Fibroblast of peridontal ligament (primary cell): ENCODE results near the gene KCTD15.
"Not testable (repeated sequence)": the region's sequence is repeated elsewhere in the genome, so short reads cannot be mapped to it uniquely, and the experiment has no call there.

Source experiments
- DNase-seq: peaks from one replicate; pipeline ENCODE4 v3.0.0-alpha.2; 2010; ENCODE audit errors: extremely low read depth

Gene KCTD15

DNA sequence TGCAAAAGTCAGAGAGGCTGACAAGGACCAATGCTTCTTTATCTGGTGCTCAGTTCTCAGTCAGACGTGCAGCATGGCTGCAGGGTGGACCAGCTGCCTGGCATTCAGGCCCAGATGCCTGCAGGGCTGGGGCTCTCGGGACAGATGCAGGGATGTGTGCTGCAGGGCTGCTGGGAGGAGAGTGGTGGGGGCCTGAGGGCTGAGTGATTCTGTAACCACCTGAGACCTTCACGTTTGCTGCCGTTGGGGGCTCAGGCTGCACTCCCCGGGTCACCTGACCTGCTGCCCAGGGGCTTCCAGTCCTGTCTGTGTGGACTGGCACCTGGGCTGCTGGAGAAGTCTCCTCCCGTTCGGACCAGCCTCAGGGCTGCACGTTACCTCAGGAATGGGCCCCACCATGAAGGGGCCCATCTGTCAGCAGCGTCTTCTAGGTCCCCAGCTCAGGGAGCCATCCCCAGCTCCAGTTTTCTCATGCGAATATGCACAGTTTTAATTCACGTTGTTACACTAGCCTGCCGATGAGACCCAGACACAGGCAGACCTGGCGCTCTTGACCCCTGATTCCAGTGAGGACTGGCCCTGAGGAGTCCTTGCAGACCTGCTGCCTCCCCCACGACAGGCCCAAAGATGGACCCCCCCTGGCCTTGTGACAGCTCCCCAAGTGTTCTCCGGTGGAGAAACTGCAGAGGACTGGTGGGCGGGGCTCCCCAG, 16.9 kb downstream of the KCTD15 start:
- no peak for DNase-seq

DNA sequence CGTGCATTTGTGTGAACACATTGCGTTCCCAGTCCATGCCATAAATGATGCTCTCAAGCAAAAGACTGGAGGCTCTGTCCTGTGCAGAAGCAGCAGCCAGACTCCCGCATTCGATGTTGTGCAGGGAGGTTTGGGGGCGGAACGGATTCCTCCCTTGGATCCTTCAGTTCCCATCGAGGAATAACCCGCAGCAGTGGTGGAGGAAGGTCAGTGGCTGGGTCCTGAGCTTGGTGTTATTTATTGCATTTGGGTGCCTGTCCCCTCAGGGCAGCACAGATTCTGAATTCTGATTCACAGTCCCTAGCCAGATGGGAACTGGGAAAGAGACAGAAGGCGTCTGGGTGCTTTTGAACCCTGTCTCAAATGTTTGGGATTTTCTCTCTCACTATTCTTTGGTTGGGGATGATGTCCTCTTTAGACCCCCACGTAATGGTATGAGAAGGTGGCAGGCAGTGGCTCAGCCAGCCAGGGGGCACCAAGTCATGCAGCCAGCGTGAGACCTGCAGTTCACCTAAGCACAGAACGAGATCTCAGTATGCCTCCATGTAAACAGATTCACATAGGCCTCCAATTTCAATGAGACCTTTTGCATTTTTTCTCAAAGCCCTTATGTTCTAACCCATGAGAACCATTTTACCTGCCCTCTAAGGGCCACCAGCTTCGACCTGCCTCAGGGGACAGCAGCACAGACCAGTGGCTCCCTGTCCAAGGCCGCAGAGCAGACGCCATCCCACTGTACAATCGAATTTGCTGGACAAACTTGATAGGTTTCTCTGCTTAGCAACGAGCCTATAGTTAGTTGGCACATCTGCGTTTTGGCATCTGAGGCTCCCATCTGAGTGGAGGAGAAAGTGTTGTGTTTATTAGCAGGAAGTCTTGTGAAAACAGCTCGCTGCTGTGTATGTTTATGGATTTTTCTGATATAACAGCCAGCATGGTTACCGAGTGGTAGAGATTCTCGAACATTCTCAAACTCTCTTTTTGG, 17.8 kb downstream of the KCTD15 start:
- no peak for DNase-seq

GRCh38 chr19:33815380-33816340, 19.0 kb downstream of the KCTD15 start:
- peak; percentile 34 for DNase-seq

DNA sequence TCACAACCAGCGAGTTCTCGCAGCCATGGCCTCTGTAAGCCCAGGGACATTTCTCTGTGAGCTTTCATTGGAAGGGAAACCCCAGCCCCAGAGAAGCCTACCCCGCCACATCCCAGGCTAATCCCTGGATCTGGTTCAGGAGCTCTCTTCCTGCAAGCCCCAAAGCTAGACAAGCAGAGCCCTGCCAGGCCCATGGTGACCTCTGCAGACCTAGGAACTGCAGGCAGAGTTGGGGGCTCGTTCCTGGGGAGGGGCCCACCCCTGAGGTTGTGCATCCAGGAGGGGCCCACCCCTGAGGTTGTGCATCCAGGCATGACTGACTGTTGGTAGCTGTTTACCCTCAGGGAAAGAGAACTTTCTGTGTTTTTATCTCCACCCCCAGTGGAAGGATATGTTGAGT, 21.7 kb downstream of the KCTD15 start:
- no peak for DNase-seq

DNA sequence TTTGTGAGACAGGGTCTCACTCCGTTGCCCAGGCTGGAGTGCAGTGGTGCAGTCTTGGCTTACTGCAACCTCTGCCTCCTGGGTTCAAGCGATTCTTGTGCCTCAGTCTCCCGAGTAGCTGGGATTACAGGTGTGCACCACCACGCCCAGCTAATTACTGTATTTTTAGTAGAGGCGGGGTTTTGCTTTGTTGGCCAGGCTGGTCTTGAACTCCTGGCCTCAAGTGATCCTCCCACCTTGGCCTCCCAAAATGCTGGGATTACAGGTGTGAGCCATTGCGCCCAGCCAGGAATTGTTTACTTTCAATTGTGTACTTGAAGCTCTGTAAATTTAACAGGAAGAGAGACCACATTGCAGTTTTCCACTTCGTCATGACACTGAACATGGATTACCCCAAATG, 22.4 kb downstream of the KCTD15 start:
- not testable (repeated sequence) for DNase-seq

- no peak for DNase-seq
Measured at GRCh38 chr19:33819506-33819879, 22.8 kb downstream of the KCTD15 start.

DNA sequence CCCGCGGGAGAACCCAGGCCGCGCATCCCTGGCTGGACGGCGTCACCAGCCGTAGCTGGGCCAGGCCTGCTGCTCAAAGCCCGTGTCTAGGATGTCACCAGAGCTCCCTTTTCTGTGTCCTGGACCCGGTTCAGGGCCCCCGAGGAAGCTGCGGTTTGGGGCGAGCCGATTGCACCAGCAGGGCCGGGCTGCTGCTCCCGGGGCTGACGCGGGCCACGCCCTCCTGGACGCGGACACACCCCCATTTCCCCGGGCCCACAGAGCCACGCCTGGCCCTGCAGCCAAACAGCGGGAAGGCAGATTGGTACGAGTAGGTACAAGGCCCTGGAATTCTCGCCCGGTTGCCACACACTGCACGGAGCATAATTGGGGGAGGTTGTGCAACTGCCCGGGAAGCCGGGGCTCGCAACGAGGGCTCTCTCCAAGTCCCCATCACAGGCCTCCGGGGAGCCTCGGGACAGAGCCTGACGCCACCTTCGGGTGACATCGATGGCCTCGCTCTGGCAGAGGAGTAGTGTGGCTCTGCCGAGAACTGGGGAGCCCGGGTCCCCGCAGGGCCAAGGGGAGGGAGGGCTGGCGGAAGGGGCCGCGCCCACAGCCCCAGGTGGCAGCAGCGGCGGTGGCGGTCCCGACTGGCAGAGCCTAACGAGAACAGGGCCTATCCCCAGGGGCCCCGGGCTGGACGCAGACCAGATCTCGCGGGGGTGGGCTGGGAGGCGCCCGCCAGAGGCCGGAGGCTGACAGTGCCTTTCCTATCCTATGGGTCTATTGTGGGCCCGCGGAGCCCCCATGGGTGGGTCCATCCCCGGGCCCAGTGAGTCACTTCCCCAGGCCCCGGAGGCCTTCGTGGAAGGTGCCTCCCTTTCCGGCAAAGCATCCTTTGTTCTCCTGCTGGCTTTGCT, 23.5 kb downstream of the KCTD15 start:
- peak; percentile 48 for DNase-seq

DNA sequence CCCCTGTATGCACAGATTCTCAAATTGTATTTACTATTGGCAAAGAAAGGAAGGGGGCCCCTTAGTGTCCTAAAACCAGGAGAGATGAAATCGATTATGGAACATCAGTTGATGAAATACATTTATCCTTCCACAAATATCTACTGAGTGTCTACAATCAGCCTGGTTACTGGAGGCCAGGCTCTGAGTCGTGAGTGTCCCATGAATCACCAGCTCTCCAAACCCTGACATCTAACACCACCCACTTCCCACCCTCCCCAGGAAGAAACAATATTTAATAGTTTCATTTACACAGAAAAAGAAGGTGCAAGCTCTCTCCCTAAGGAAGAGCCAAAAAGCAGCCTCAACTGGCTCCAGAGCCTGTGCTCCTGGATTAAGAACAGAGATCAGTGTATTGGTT, 25.2 kb downstream of the KCTD15 start:
- no peak for DNase-seq

DNA sequence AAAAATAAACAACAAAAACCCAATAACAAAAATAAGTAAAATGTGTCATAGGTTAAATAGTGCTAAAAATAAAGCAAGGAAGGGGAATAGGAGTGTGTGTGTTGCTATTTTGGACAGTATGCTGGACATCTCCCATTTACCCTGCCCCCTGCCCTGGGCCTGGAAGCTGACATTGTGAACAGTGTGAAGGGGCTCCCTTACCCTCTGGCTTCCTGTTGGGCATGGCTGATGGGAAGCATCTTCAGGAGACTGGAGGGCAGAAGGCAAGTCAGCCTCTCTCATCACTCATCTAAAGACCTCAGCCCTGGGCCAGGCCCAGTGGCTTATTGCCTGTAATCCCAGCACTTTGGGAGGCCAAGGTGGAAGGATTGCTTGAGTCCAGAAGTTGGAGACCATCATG, 26.7 kb downstream of the KCTD15 start:
- no peak for DNase-seq

DNA sequence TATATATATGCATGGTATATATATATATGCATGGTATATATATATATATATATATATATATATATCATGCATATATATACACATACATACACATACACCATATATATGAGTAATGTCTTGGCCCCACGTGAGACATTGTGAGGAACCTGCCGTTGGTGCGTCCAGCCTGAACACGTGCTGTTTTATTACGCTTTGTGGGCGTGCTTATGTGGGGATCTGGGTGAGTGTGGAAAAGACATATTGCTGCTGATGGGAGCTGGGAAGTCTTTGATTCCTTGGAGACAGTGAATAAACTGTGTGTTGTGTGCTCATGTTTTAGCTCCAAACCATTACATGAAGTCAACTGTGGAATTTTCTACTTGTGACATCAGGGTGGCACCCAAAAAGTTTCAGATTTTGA, 28.9 kb downstream of the KCTD15 start:
- DNase-seq: no peak

- no peak for DNase-seq
Measured at GRCh38 chr19:33826521-33826920, 29.9 kb downstream of the KCTD15 start.

DNA sequence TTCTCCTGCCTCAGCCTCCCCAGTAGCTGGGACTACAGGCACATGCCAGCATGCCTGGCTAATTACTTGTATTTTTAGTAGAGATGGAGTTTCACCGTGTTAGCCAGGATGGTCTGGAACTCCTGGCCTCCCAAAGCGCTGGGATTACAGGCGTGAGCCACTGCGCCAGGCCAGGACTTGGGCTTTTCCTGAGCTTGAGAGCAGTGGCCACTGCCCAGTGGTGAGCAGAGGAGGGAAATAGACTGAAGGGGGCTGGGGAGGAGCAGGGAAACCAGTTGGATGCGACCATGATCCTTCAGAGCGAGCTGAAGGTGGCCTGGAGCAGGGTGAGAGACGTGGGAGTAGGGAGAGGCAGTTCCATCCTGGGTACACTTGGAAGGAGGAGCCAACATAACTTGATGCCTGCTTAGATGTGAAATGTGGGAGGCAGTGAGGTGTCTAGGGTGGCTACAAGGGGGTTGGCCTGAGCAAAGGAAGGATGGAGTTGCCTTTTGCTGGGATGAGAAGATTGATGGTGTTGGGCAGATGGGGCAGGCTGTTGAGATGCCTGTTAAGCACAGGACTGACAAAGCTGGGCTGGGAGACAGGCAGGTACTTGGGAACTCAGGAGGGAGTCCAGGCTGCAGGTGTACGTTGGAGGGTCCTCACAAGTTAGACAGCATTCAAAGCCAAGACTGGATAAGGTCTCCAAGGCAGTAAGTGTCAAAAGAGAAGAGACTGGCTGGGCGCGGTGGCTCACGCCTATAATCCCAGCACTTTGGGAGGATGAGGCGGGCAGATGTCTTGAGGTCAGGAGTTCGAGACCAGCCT, 31.8 kb downstream of the KCTD15 start:
- no peak for DNase-seq

DNA sequence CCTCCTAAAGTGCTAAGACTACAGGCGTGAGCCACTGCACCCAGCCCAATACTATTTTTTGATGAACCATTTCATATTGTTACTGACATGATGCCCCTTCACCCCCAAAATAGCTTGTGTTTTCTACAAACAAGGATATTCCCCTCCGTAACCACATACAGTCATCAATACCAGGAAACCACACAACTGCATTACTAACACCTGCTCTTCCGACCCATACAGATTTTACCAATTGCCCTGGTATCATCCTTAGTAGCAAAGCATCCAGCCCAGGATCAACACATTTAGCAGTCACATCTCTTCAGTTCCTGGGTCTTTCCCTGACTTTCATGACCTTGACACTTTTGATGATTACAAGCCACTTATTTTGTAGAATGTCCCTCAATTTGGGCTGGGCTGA, 33.6 kb downstream of the KCTD15 start:
- DNase-seq: no peak

GRCh38 chr19:33831825-33832224, 35.2 kb downstream of the KCTD15 start:
- no peak for DNase-seq

DNA sequence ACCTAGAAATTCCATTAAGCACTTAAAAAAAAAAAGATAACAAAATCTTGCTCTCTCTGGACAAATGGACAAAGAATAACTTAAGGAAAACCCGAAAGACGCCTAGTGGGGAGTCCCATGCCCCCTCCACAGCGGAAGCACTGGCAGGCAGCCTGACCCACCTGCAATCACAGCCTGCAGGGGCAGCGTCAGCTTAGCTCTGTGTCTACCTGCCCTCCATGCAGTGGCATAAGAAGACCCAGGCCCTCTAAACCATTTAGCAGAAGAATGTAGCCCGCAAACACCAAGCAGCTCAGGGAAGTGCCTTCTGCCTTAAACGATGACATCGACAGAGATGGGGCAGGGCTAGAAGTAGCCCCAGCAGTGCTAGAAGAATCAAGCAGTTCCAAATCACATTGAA, 36.0 kb downstream of the KCTD15 start:
- DNase-seq: no peak

DNA sequence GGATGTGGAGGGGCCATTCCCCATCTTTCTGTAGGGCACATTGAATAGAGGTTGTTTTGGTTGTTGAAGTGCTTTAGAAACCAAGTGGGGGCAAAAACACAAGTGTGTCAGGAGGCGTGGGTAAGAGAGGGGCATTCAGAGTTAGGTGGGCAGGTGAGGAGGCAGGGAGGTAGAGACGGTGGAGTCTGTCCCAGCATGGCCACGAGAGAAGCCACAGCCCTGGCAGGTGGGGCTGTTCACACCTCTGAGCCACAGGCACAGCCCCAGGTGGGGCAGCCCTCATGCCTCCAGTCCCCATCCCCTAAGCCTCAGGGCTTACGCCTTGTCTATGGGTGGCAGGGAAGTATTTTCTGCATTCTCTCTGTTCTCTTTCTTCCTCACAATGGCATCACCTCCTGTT, 43.7 kb downstream of the KCTD15 start:
- no peak for DNase-seq

GRCh38 chr19:33840783-33841182, 44.1 kb downstream of the KCTD15 start:
- DNase-seq: no peak

DNA sequence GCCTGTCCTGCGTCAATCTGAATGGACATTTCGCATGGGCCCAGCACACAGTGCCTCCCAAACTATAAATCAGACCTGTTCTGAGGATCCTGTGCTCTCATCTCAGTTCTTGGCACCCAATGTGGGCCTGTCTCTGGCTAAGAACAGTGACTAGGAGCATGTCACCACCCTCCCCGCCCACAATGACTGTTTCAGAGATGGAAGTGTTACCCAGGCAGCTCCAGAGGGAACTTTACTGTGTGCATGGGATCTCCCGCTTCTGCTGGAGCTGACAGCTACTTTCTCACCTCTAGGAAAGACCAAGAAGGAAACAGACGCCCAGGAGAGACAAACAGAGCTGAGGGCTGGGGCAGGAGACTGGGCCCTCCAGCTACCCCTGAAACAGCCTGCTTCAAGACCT, 45.0 kb downstream of the KCTD15 start:
- no peak for DNase-seq

DNA sequence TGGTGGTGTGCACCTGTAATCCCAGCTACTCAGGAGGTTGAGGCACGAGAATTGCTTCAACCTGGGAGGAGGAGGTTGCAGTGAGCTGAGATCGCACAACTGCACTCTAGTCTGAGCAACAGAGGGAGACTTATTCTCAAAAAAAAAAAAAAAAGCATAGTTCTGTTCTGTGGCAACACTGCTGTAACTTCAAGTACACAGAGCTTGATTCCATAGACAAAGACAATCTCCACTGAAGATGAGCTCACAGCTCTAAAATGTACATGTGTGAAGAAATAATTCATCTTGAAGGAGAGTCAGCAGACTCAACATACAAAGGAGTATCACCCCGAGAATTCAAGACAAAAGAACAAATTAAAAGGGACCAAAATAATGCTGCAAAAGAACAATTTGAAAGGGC, 47.8 kb downstream of the KCTD15 start:
- no peak for DNase-seq

DNA sequence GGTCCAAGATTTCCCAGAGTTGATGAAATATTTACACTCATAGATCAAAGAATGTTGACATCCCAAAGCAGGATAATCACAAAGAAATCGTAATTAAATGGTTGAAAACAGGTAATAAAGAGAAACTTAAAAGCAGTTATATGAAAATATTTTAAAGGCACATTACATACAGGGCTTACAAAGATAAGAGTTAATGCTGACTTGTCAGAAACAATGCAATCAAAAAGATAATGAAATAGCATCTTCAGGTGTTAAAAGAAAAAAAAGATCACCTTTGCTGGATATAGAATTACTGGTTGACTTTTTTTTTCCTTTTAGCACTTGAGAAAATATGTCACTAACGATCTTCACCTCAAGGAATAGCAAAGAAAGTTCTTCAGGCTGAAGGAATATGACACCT, 48.8 kb downstream of the KCTD15 start:
- no peak for DNase-seq
